K562 (cell line): ENCODE data around the gene GPAT2. TPM values are rescaled to one million over a fixed set of nuclear protein-coding genes. Genes with fewer than 3 reads are reported as not detected.

ENCODE experiments used
- ATAC-seq: fragments of 200-7000 bp; cut with Tn5 transposase; 3 replicates; pipeline ENCODE4 v1.9.1; 2020; ENCODE audit warnings: moderate library complexity
- BruUV-seq: library from RNA; stranded (reverse); fragments of 400-500 nt; replicated peaks from 2 replicates; lab custom pipeline; 2021; lab: Mats Ljungman, UMichigan
- CTCF ChIA-PET: fragments of 300-600 bp; formaldehyde crosslinking; extraction: SDS; loops from one replicate; lab custom pipeline; 2021; ENCODE audit warnings: low intra/inter-chr PET ratio; lab: Yijun Ruan, JAX
- POLR2A ChIA-PET: fragments of 300-600, 350-650 bp; sonication (Branson Sonifier 250); formaldehyde crosslinking; extraction: SDS; loops from one replicate; lab custom pipeline; 2021; ENCODE audit warnings: antibody characterized with exemption, inconsistent platforms; lab: Yijun Ruan, JAX
- DNase-seq, 4 experiments: peaks; one replicate each; pipeline versions ENCODE4 v3.0.0 to v3.0.0-alpha.2; 2011 to 2018; ENCODE audit warnings: low spot score in 3 of 4, mixed read lengths in 3 of 4; ENCODE audit errors: extremely low read depth in 1 of 4
- FAIRE-seq: peaks from 2 replicates; lab custom pipeline; 2011; peaks lifted over from hg19 to GRCh38; lab: Jason Lieb, UNC
- H2AFZ ChIP-seq: 2 replicates; pipeline ENCODE4 v1.6.0; 2011; ENCODE audit warnings: low read depth, low read length, control low read depth, inconsistent platforms
- H3K27ac ChIP-seq: fragments of 200-600 bp; 3 replicates; pipeline ENCODE4 v1.8.0; 2011; ENCODE audit warnings: low read depth, mild to moderate bottlenecking, control low read depth, inconsistent platforms, low read length, moderate library complexity, mixed read lengths; ENCODE audit errors: extremely low read depth
- H3K27me3 ChIP-seq, 2 experiments: fragments of 300-600 bp in 1 of 2; 2 replicates in 1 of 2; 3 replicates in 1 of 2; pipeline versions ENCODE4 v1.6.0 to v1.8.0; 2011; ENCODE audit warnings: inconsistent platforms in 2 of 2, low read length in 2 of 2, mild to moderate bottlenecking in 1 of 2, mixed read lengths in 1 of 2, moderate library complexity in 1 of 2; ENCODE audit not compliant: control insufficient read depth in 2 of 2, insufficient read depth in 2 of 2
- H3K36me3 ChIP-seq: fragments of 300-600 bp; 3 replicates; pipeline ENCODE4 v1.8.0; 2011; ENCODE audit warnings: mild to moderate bottlenecking, low read length, inconsistent platforms; ENCODE audit not compliant: control insufficient read depth, insufficient read depth
- H3K4me1 ChIP-seq, 2 experiments: fragments of 200-600 bp in 1 of 2; replicated peaks in 1 of 2; 2 replicates in 1 of 2; 3 replicates in 1 of 2; pipeline versions ENCODE4 v1.5.1 to v1.8.0; 2011; ENCODE audit warnings: inconsistent platforms in 2 of 2, low read length in 2 of 2, mild to moderate bottlenecking in 1 of 2, mixed read lengths in 1 of 2, moderate library complexity in 1 of 2; ENCODE audit not compliant: control insufficient read depth in 2 of 2, insufficient read depth in 2 of 2
- H3K4me2 ChIP-seq: 2 replicates; pipeline ENCODE4 v1.6.1; 2011; ENCODE audit warnings: low read length, control low read depth, inconsistent platforms, mixed read lengths; ENCODE audit not compliant: insufficient read depth
- H3K4me3 ChIP-seq: fragments of 200-600 bp; sonication (generic), shearing (Covaris generic); 2 replicates; pipeline ENCODE4 v1.5.1; 2016; ENCODE audit warnings: control low read depth, inconsistent platforms
- H3K79me2 ChIP-seq: fragments of 200-600 bp; 3 replicates; pipeline ENCODE4 v1.8.0; 2011; ENCODE audit warnings: low read length, inconsistent platforms; ENCODE audit not compliant: control insufficient read depth, insufficient read depth
- H3K9ac ChIP-seq, 2 experiments: 2 replicates each; pipeline versions ENCODE4 v1.6.0 to v1.6.1; 2011; ENCODE audit warnings: low read depth in 2 of 2, low read length in 2 of 2, control low read depth in 1 of 2, inconsistent platforms in 1 of 2, mild to moderate bottlenecking in 1 of 2, mixed read lengths in 1 of 2; ENCODE audit not compliant: insufficient read depth in 1 of 2
- H3K9me1 ChIP-seq: one replicate; pipeline ENCODE4 v1.6.0; 2011; ENCODE audit warnings: inconsistent platforms, mild to moderate bottlenecking, low read length, moderate library complexity; ENCODE audit not compliant: control insufficient read depth, insufficient read depth
- H3K9me3 ChIP-seq: replicated peaks from 2 replicates; pipeline ENCODE4 v1.5.1; 2011; ENCODE audit warnings: low read depth, low read length, inconsistent platforms; ENCODE audit not compliant: control insufficient read depth, insufficient read depth
- H4K20me1 ChIP-seq: replicated peaks from 2 replicates; pipeline ENCODE4 v1.6.1; 2011; ENCODE audit warnings: low read length, inconsistent platforms, mixed read lengths; ENCODE audit not compliant: control insufficient read depth, insufficient read depth
- SMAD2 ChIP-seq: fragments of 150-350 bp; IDR thresholded peaks from 2 replicates; pipeline ENCODE4 v1.6.1; 2014; ENCODE audit warnings: low read depth, mild to moderate bottlenecking, low read length
- TCF7 ChIP-seq: sonication (generic); IDR thresholded peaks from 2 replicates; pipeline ENCODE4 v1.6.1; 2016; ENCODE audit warnings: antibody characterized with exemption, borderline replicate concordance
- WGBS: fragments of 100-300 bp; shearing (Covaris generic); methylation state at CpG from one replicate; pipeline ENCODE4 v1.1.6; 2016; ENCODE audit warnings: low coverage, mixed read lengths; ENCODE audit not compliant: insufficient coverage; ENCODE audit errors: missing lambda C conversion rate; 5-methylcytosine and 5-hydroxymethylcytosine counted together
- in situ Hi-C: fragments of 300-500 bp; cut with MboI; formaldehyde crosslinking; loops from 4 replicates; pipeline ENCODE4 v1.15.0; 2018; ENCODE audit warnings: inconsistent platforms, mixed read lengths
- intact Hi-C: fragments of 100-400 bp; cut with micrococcal nuclease; formaldehyde crosslinking; loops from 2 replicates; pipeline ENCODE4 v1.14.2; 2022
- polyA plus RNA-seq, 8 experiments: library from polyadenylated mRNA; depleted of rRNA in 4 of 8; stranded (reverse) in 5 of 8; unstranded in 3 of 8; fragments of >200 nt; fragmentation: Nextera tagmentation in 2 of 8; fragmentation: Illumina TruSeq in 1 of 8; extraction: Ambion mirVana in 2 of 8; extraction: Trizol in 1 of 8; gene quantifications; 2 replicates each; pipeline versions ENCODE4 v1.2.1 to v1.2.3, GENCODE V29; 2011 to 2014; ENCODE audit warnings: inconsistent platforms in 1 of 8, missing spikeins in 1 of 8
- total RNA-seq, 7 experiments: library from RNA; depleted of rRNA in 6 of 7; stranded (reverse); fragments of >200 nt in 6 of 7; fragmentation: Illumina TruSeq in 2 of 7; extraction: Trizol in 2 of 7; gene quantifications; 2 replicates each; pipeline versions ENCODE4 v1.2.1 to v1.2.3, GENCODE V29; 2011 to 2021; ENCODE audit warnings: low replicate concordance in 1 of 7
- TF ChIP-seq, protein P1 (sequence below): fragments of 450-650 bp; IDR thresholded peaks from 2 replicates; pipeline ENCODE4 v1.6.1; 2016; ENCODE audit warnings: missing biosample characterization, missing genetic modification characterization
- TF ChIP-seq, protein P2 (sequence below): fragments of 450-650 bp; IDR thresholded peaks from one replicate; pipeline ENCODE4 v1.6.1; 2018; ENCODE audit warnings: mild to moderate bottlenecking, moderate library complexity; ENCODE audit not compliant: partially characterized antibody
- TF ChIP-seq, protein P3 (sequence below): sonication (generic); formaldehyde crosslinking; IDR thresholded peaks from 2 replicates; pipeline ENCODE4 v1.8.0; 2022; ENCODE audit warnings: mild to moderate bottlenecking, missing genetic modification reagents
- TF ChIP-seq, protein P4 (sequence below): fragments of 250-450 bp; sonication (Bioruptor Pico); IDR thresholded peaks from 2 replicates; pipeline ENCODE4 v1.5.0; 2021; ENCODE audit warnings: mild to moderate bottlenecking, borderline replicate concordance
- TF ChIP-seq, protein P5 (sequence below): fragments of 450-650 bp; formaldehyde crosslinking; IDR thresholded peaks from 2 replicates; pipeline ENCODE4 v1.4.0; 2020; ENCODE audit warnings: mild to moderate bottlenecking
- TF ChIP-seq, protein P6 (sequence below): fragments of 450-650 bp; IDR thresholded peaks from 2 replicates; pipeline ENCODE4 v1.6.1; 2017; ENCODE audit warnings: antibody characterized with exemption, mild to moderate bottlenecking

The GPAT2 gene
- total and polyA plus RNA-seq, 9 of the 15 experiments (the other 6 are each of a cell fraction or from before 2014, with no cell fraction given) = 0.01 to 1.2 (median 0.22) TPM; not detected in 3

DNA sequence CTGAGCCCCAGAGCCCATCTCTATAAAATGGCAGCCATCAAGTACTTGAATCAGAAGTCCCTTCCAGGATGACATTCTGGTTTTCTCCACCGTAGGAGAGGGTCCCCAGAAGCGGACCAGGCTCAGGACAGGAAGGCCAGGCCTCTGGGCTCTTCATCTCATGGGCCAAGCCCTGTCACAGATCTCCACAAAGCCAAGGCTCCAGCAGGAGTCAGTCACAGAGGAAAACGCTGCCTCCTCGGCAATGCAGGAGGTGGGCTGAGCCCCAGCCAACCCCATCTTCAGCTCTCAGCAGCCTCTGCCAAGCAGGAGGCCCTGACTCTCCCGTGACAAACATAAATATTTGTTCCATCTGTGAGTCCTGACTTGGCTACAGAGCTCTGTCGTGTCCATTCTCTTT, 39.4 kb upstream of the GPAT2 start:
- FAIRE-seq = no peak
- TF ChIP-seq, protein P1, sequence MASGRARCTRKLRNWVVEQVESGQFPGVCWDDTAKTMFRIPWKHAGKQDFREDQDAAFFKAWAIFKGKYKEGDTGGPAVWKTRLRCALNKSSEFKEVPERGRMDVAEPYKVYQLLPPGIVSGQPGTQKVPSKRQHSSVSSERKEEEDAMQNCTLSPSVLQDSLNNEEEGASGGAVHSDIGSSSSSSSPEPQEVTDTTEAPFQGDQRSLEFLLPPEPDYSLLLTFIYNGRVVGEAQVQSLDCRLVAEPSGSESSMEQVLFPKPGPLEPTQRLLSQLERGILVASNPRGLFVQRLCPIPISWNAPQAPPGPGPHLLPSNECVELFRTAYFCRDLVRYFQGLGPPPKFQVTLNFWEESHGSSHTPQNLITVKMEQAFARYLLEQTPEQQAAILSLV (tag) = no peak
- TF ChIP-seq, protein P2, sequence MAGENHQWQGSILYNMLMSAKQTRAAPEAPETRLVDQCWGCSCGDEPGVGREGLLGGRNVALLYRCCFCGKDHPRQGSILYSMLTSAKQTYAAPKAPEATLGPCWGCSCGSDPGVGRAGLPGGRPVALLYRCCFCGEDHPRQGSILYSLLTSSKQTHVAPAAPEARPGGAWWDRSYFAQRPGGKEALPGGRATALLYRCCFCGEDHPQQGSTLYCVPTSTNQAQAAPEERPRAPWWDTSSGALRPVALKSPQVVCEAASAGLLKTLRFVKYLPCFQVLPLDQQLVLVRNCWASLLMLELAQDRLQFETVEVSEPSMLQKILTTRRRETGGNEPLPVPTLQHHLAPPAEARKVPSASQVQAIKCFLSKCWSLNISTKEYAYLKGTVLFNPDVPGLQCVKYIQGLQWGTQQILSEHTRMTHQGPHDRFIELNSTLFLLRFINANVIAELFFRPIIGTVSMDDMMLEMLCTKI = no peak
- TF ChIP-seq, protein P3, sequence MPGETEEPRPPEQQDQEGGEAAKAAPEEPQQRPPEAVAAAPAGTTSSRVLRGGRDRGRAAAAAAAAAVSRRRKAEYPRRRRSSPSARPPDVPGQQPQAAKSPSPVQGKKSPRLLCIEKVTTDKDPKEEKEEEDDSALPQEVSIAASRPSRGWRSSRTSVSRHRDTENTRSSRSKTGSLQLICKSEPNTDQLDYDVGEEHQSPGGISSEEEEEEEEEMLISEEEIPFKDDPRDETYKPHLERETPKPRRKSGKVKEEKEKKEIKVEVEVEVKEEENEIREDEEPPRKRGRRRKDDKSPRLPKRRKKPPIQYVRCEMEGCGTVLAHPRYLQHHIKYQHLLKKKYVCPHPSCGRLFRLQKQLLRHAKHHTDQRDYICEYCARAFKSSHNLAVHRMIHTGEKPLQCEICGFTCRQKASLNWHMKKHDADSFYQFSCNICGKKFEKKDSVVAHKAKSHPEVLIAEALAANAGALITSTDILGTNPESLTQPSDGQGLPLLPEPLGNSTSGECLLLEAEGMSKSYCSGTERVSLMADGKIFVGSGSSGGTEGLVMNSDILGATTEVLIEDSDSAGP (CRISPR knock-in tag) = no peak
- no peak for TF ChIP-seq SMAD2
- TF ChIP-seq, protein P4, sequence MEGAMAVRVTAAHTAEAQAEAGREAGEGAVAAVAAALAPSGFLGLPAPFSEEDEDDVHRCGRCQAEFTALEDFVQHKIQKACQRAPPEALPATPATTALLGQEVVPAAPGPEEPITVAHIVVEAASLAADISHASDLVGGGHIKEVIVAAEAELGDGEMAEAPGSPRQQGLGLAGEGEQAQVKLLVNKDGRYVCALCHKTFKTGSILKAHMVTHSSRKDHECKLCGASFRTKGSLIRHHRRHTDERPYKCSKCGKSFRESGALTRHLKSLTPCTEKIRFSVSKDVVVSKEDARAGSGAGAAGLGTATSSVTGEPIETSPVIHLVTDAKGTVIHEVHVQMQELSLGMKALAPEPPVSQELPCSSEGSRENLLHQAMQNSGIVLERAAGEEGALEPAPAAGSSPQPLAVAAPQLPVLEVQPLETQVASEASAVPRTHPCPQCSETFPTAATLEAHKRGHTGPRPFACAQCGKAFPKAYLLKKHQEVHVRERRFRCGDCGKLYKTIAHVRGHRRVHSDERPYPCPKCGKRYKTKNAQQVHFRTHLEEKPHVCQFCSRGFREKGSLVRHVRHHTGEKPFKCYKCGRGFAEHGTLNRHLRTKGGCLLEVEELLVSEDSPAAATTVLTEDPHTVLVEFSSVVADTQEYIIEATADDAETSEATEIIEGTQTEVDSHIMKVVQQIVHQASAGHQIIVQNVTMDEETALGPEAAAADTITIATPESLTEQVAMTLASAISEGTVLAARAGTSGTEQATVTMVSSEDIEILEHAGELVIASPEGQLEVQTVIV = no peak
- TF ChIP-seq, protein P5, sequence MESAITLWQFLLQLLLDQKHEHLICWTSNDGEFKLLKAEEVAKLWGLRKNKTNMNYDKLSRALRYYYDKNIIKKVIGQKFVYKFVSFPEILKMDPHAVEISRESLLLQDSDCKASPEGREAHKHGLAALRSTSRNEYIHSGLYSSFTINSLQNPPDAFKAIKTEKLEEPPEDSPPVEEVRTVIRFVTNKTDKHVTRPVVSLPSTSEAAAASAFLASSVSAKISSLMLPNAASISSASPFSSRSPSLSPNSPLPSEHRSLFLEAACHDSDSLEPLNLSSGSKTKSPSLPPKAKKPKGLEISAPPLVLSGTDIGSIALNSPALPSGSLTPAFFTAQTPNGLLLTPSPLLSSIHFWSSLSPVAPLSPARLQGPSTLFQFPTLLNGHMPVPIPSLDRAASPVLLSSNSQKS = no peak
- no peak for TF ChIP-seq TCF7
- TF ChIP-seq, protein P6, sequence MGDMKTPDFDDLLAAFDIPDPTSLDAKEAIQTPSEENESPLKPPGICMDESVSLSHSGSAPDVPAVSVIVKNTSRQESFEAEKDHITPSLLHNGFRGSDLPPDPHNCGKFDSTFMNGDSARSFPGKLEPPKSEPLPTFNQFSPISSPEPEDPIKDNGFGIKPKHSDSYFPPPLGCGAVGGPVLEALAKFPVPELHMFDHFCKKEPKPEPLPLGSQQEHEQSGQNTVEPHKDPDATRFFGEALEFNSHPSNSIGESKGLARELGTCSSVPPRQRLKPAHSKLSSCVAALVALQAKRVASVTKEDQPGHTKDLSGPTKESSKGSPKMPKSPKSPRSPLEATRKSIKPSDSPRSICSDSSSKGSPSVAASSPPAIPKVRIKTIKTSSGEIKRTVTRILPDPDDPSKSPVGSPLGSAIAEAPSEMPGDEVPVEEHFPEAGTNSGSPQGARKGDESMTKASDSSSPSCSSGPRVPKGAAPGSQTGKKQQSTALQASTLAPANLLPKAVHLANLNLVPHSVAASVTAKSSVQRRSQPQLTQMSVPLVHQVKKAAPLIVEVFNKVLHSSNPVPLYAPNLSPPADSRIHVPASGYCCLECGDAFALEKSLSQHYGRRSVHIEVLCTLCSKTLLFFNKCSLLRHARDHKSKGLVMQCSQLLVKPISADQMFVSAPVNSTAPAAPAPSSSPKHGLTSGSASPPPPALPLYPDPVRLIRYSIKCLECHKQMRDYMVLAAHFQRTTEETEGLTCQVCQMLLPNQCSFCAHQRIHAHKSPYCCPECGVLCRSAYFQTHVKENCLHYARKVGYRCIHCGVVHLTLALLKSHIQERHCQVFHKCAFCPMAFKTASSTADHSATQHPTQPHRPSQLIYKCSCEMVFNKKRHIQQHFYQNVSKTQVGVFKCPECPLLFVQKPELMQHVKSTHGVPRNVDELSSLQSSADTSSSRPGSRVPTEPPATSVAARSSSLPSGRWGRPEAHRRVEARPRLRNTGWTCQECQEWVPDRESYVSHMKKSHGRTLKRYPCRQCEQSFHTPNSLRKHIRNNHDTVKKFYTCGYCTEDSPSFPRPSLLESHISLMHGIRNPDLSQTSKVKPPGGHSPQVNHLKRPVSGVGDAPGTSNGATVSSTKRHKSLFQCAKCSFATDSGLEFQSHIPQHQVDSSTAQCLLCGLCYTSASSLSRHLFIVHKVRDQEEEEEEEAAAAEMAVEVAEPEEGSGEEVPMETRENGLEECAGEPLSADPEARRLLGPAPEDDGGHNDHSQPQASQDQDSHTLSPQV = no peak
- TF ChIP-seq, all 486 proteins: peak for 0
- Histone ChIP-seq H3K9me3 (no peaks in the 10 kb centered on the region), H3K27me3 (peaks cover 4 to 42% of the 10 kb centered on the region in 2 experiments; a peak in 3 of 5 replicates), H3K4me1 (no peaks in the 10 kb centered on the region), H3K36me3 (no peaks in the 10 kb centered on the region), H3K27ac (no peak overlapping the region), H4K20me1 (no peaks in the 10 kb centered on the region), H3K79me2 (no peaks in the 10 kb centered on the region), H3K4me2 (no peak overlapping the region), H3K9ac (no peak overlapping the region), H2AFZ (no peak overlapping the region), H3K4me3 (no peak overlapping the region), H3K9me1 (no peaks in the 10 kb centered on the region)
- BruUV-seq = no TSS peak
- in situ Hi-C loops (loop anchor here (10.0 kb wide), 1 partner anchor 69 kb away; no protein-coding TSS in a partner anchor), intact Hi-C loops (no loop called here)
- ATAC-seq = no peak; the same call in 2 of the 3 replicates
- CTCF ChIA-PET = no interaction called here
- no peak for DNase-seq
- 3% methylated on average over 6 of the region's 6 CpGs for whole genome bisulfite sequencing
- POLR2A ChIA-PET = no interaction called here
